Stimulated activated CD4-positive, alpha-beta T cell treated with anti-CD3 and anti-CD28 coated beads, Interleukin-2, amount 100 ng/mL, for 48 hours (primary cell): Measurements from ENCODE around the gene MYL10.

Experiments used
- DNase-seq, 2 donors: peaks; one replicate each; pipeline ENCODE4 v3.0.0-alpha.2; 2020

MYL10 gene

GRCh38 chr7:101629171-101629570, at the start of gene MYL10:
TSS of gene MYL10 (minus strand) at chr7:101629296. CDS start at chr7:101629118, 178 bp downstream.
- no peak for DNase-seq

DNA sequence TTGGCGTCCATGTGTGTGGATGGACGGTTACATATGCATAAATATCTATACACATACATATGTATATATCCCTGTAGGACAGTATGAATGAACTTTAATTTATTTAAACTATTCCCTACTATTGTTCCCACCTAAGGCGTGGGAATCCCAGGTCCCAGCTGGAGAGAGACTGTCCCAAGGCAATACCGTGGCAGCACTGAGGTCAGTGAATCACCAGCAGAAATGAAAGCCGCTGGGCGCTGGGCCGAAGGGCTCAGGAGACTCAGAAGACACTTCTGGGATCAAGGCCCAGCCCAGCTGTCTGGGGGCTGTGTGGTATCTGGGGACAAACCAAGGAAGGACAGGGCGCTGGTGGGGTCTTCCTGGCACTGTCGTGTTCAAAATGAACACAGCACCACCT, 49.6 kb upstream of the MYL10 start:
- DNase-seq: no peak

DNA sequence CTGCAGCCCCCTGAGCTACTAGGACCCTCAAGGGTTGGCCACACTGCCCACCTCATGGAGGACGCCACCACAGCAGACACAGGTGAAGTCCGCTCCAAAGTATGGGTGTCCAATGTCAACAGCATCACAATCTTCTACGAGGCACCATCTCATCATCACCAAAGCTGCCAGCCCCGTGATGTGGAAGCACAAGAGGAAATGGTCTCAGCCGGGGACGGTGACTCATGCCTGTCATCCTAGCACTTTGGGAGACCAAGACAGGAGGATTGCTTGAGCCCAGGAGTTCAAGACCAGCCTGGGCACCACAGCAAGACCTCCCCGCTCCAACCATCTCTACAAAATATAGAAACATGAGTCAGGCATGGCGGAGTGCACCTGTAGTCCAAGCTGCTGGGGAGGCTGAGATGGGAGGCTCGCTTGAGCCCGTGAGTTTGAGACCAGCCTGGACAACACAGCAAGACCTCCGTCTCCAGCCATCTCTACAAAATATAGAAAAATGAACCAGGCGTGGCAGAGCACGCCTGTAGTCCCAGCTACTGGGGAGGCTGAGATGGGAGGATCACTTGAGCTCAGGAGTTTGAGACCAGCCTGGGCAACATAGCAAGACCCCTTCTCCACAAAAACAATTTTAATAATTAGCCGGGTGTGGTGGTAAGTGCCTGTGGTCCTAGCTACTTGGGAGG, 48.8 kb upstream of the MYL10 start:
- DNase-seq: no peak

- no peak for DNase-seq
These were observed 48.3 kb upstream of the MYL10 start for GRCh38 chr7:101677391-101677790.

DNA sequence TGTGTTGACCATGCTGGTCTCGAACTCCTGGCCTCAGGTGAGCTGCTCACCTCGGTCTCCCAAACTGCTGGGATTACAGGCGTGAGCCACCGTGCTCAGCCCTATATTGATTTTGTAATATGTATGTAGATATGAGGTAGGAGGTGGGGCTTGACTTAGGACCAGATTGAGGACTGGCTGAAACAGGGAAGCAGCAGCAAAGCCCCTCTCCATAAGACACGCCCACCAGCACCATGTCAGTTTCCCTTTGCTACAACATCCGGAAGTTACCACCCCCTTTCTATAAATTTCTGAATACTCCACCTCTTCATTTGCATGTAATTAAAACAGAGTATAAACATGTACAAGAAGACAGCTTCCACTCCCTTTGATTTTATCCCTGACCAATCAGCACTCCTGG, 47.9 kb upstream of the MYL10 start:
- DNase-seq: no peak

DNA sequence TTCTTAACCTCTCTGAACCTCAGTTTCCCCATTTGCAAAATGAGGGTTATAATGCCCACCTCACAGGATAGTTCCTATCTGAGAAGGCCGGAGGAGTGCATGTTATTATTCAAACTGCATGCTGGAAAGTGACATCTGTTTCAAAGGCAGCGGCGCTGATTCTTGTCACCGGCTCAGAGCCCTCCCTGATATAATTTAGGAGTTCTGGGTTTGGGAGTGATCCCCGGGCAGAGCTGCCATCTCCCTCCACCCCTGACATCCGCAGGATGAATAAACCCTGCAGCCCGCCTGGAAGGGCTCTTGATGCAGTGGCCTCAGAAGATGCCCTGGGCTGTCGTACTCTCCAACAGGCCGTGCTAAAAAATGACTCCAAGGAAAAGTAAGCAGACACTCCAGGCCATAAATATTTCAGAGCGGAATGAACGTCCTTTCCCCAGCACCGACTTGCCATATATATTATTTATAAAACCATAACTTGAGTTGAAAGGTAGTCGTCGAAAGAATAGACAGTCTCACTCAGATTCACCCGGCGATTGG, 47.0 kb upstream of the MYL10 start:
- no peak for DNase-seq

DNA sequence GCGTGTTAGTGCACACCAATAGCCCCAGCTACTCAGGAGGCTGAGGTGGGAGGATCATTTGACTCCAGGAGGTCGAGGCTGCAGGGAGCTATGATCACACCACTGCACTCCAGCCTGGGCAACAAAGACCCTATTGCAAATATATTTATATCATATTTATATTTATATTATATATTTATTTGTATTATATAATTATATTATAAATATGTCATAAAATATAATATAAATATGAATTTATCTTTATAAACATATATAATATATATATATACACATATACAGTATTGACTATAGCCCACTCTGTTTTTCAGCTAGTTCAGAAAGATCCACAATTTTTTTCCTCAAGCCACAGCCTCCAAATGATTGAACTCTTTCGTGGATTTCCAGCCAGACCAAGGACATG, 45.3 kb upstream of the MYL10 start:
- no peak for DNase-seq

- DNase-seq: no peak
These were observed 44.9 kb upstream of the MYL10 start for GRCh38 chr7:101673951-101674350.

- DNase-seq: no peak
These were observed 44.2 kb upstream of the MYL10 start for GRCh38 chr7:101673315-101673714.

DNA sequence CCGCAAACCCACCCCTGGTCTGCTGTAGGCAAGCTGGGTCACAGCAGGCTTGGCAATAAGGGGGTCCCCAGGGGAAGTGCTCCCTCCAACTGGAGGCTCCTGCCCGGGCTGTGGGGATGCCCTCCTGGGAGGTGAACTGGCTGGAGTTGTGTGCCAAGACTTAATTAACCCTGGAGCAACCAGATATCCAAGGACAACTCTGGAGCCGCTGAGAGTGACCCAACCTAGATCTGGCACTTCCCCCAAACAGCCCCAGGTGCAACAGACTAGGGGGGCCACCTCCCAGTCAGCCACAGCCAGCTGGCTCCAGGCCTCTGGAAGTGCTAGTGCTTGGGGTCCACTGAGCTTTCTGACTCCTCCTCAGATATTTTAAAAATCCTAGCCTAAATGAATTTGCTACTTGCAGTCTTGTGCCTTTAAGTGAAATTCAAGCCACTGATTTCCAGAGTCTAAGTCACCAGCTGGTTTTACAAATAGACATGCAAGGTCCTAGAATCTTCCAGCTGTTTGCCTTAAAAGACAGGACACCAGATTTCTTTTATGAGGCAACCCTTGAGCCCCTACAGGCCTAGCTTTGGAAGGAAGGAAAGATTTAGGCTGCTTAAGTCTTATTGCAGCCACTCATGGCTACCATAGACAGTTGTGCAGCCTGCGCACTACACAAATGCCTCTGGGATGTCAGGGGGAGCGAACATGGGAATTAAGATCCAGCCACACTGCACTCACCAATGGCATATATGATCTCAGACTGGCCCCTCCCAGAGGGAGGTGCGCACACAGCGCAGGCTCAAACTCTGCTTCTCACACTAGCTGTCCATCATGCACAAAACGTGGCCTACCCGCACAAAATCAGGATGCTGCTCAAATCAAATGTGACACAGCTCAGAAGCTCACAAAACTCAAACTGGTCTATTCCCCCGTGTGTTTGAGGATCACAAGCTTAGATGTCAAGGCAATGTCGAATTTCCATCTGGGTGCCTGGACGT, 42.6 kb upstream of the MYL10 start:
- DNase-seq: no peak

- DNase-seq: no peak
These were observed 40.2 kb upstream of the MYL10 start for GRCh38 chr7:101669307-101669706.

DNA sequence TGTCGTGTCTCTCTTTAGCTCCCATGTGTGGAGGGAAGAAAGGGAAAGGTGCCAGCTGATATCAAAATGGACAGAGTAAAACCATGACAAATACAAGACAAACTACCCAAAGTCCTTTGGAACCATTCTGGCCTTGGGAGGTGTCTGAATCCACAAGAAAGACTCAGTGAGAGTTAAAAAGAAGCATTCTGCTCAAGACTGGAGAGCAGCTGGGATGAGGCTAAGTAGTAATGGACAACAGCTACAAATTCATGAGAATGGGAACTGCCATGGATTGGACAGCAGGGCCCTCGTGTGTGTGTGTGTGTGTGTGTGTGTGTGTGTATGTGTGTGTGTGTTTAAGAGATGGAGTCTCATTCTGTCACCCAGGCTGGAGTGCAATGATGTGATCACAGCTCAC, 39.6 kb upstream of the MYL10 start:
- no peak for DNase-seq

DNA sequence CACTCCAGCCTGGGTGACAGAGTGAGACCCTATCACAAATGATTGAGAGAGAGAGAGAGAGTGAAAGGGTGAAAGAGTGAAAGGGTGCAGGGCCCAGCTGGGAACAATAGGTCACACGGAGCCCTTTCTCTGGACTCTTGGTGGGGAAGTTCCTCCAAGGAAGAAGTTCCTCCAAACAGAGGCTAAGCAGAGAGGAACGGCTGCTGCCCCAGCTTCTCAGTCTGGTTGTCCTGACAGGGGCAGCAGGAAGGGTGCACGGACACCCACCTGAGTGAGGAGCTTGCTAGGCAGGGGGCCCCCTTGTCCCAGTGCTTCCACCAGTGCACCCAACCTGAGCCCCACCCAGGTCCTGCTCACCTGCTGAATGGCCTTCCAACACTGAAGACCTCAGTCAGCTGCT, 38.8 kb upstream of the MYL10 start:
- no peak for DNase-seq

GRCh38 chr7:101667399-101667798, 38.3 kb upstream of the MYL10 start:
- DNase-seq: no peak

DNA sequence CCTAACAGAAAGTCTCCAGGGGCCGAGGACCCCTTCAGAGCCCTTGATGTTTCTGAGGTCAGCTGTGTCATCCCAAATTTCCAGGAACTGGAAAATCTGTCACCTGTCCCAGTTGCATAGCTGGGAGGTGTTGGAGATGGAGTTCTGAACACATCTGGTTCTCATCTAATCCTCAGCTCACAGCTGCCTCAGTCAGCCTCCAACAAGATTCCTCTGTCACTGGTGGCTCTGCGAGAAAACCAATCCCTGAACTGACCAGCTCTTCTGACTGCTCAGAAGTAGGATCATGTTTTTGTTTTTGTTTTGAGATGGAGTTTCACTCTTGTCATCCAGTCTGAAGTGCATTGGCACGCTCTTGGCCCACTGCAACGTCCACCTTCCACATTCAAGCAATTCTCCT, 37.6 kb upstream of the MYL10 start:
- DNase-seq: no peak

DNA sequence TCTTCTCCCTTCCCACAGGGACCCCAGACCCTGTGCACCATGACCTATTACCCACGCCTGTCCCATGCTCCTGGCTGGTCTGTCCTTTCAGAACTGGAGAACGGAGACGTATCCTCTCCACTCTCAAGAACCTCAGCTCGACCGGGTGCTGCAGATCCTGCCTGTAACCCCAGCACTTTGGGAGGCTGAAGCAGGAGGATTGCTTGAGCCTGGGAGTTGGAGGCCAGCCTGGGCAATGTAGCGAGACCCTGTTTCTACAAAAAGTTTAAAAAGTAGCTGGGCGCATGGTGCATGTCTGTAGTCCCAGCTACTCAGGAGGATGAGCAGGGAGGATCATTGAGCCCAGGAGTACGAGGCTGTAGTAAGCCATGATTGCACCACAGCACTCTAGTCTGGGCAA, 37.2 kb upstream of the MYL10 start:
- DNase-seq: no peak

- DNase-seq: no peak
These were observed 35.9 kb upstream of the MYL10 start for GRCh38 chr7:101664893-101665471.

- DNase-seq: no peak
These were observed 35.3 kb upstream of the MYL10 start for GRCh38 chr7:101664436-101664835.

- DNase-seq: no peak
These were observed 34.7 kb upstream of the MYL10 start for GRCh38 chr7:101663747-101664146.

- DNase-seq: no peak
These were observed 33.4 kb upstream of the MYL10 start for GRCh38 chr7:101662447-101662998.

DNA sequence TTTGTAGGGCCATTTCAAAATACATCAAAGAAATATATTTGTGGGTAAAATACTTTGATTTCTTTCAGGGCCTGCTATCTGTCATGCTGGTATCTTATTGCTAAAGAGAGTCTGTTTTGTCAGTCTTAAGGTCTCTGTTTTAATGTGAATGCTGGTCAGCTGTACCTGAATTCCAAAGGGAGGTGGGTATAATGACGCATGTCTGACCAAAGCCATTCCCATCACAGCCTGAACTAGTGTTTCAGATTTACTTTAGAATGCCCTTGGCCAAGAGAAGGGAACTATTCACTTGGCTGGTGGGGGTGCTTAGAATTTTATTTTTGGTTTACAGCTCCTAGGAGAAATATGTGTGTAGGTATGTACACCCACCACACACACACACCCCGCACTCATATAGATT, 30.6 kb upstream of the MYL10 start:
- DNase-seq: no peak

DNA sequence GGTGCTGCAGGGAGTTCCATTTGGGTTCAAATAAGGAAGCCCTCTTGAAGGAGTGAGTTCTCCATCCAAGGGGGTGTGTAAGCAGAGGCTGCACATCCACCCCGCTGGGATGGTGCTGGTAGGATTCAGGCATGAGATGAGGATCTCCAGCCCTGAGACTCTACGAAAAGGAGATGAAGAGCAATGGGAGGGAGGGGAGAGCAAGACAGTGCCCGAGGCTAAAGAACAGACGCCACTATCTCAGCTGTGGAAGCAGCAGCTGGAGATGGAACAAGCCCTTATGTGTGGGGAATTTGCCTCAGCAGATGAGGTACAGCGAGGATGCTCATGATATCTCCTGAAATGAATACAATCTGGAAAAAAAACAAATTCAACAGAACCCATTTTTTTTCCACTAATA, 28.1 kb upstream of the MYL10 start:
- no peak for DNase-seq

- DNase-seq: no peak
These were observed 22.0 kb upstream of the MYL10 start for GRCh38 chr7:101651112-101651511.
